ENCODE data around the gene STAM.
A peak's percentile ranks its signal among the peaks of the same experiment; 100 is the strongest.

DNA sequence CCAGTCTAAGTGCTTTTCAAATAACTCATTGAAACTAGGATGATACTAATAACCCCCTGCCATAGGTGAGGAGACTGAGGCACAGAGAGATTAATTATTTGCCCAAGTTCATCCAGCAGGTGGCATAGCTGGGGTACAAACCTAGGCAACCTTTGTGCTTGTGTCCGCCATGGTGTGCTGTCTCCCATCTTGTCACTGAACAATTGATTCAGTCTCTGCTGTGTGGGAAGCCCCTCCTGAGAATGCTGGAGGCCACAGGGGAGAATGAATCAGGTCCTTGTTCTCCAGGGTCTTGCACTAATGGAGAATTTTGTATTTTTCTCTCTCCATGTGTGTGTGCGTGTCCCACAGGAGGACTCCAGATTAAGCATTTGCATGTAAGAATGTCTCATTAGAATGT is 92.3 kb downstream of the STAM start:
- TF ChIP-seq, protein P1, sequence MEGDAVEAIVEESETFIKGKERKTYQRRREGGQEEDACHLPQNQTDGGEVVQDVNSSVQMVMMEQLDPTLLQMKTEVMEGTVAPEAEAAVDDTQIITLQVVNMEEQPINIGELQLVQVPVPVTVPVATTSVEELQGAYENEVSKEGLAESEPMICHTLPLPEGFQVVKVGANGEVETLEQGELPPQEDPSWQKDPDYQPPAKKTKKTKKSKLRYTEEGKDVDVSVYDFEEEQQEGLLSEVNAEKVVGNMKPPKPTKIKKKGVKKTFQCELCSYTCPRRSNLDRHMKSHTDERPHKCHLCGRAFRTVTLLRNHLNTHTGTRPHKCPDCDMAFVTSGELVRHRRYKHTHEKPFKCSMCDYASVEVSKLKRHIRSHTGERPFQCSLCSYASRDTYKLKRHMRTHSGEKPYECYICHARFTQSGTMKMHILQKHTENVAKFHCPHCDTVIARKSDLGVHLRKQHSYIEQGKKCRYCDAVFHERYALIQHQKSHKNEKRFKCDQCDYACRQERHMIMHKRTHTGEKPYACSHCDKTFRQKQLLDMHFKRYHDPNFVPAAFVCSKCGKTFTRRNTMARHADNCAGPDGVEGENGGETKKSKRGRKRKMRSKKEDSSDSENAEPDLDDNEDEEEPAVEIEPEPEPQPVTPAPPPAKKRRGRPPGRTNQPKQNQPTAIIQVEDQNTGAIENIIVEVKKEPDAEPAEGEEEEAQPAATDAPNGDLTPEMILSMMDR (conservative IDR thresholded peaks at IDR 0.05; ENCODE audit: low read length) = peak; percentile 45; the same call in 1 of the 2 replicates
- TF ChIP-seq EZH2phosphoT487 (IDR thresholded peaks at IDR 0.05; ENCODE audit: borderline replicate concordance, low read depth, low read length) = no peak
